Esophagus squamous epithelium (tissue), 4 donors: ENCODE measurements around the gene ATP9B.
"Not testable (repeated sequence)": the region's sequence is repeated elsewhere in the genome, so short reads cannot be mapped to it uniquely, and the experiment has no call there.

Source experiments
- CTCF ChIP-seq, 6 experiments: fragments of 450-650 bp in 4 of 6; fragments of 200-600 bp in 2 of 6; sonication (generic) in 2 of 6; IDR thresholded peaks; one replicate each; pipeline ENCODE4 v1.5.1; 2016 to 2019; ENCODE audit warnings: antibody characterized with exemption in 6 of 6, mild to moderate bottlenecking in 4 of 6, moderate library complexity in 4 of 6
- POLR2A ChIP-seq, 4 donors: fragments of 450-650 bp; IDR thresholded peaks; one replicate each; pipeline ENCODE4 v1.6.1; 2017; ENCODE audit warnings: antibody characterized with exemption in 4 of 4, mild to moderate bottlenecking in 4 of 4, moderate library complexity in 3 of 4

- TF ChIP-seq CTCF, POLR2A (IDR thresholded peaks at IDR 0.05): not testable (repeated sequence)
Measured at GRCh38 chr18:79285191-79285590, 216.0 kb downstream of the ATP9B start.
